DMS53 (cell line): ENCODE data around the gene TMIE.
A peak's percentile ranks its signal among the peaks of the same experiment; 100 is the strongest.

Source experiments
- DNase-seq: peaks from one replicate; lab custom pipeline; 2025; lab: John Stamatoyannopoulos, UW

The TMIE gene, protein sequence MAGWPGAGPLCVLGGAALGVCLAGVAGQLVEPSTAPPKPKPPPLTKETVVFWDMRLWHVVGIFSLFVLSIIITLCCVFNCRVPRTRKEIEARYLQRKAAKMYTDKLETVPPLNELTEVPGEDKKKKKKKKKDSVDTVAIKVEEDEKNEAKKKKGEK

DNA sequence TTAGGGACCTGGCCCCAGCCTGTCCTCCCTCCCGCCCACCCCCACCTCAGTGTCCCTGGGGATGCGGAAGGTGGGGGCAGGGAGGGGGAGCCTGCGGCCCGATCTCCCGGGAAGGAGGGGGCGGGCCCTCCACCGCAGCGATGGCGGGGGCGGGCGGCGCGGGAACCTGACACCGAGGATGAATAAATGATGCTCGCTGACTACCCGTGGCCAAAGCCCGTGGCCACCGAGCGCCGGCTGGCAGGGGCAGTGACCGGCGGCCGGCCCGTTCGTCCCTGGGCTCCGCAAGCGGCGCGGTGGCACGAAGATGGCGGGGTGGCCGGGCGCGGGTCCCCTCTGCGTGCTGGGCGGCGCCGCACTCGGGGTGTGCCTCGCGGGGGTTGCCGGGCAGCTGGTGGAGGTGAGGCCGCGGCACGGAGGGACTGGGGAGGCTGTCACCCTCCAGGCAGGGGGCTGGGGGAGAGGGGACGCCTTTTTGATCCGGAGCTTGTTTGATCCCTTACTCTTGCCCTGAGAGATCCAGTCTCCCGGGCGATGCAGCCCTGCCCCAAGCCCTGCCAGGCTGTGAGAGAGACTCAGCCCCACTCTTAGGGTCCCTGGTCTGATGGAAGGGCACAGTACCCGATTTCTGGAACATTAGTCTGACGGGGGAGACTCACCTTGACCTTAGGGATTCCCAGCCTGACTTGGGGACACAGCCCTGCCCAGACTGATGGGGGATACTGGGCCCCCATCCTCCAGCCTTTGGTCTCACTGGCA, at the start of gene TMIE:
TSS of gene TMIE (plus strand) at position 212 of the 759 bp plus-strand sequence. CDS start at position 308, 96 bp downstream.
- peak; percentile 27 for DNase-seq

DNA sequence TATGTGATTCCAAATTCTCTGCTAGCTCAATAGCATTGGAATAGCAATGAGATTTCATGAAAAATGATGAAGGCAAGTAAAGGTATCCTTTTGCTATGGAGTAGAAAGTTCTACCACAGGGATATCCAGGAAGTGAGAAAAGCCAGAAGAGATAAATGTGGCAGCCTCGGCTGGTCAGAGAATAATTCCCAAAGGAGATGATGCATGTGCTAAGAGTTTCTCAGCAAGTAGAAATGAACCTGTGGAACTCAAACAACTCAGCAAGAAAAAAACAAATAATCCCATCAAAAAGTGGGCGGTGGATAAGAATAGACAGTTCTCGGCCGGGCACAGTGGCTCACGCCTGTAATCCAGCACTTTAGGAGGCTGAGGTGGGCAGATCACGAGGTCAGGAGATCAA, 45.9 kb upstream of the TMIE start:
- no peak for DNase-seq

DNA sequence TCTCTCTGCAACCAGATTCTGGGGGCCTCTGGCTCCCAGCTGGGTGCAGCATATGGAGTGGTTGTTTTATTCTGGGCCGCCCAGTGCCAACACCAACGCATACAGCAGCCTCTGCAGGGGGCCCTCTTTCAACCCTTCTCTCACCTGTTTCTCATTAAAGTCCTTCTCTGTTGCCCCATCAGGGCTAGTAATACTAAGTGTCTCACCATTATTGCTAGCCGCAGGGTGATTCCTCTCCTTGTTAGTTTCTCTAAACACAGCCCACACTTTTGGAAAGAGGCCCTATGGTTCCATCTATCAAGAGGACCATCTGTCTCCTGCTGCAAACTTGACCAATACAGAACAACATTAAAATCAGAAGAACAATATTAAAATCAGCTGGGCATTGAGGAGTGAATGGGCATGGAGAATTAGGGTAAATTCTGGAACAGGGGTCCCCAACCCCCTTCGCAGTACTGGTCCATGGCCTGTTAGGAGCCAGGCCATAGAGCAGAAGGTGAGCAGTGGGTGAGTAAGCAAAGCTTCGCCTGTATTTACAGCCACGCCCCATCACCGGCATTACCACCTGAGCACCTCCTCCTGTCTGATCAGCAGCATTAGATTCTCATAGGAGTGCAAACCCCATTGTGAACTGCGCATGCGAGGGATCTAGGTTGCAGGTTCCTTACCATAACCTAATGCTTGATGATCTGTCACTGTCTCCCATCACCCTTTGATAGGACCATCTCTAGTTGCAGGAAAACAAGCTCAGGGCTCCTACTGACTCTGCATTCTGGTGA, 44.2 kb upstream of the TMIE start:
- DNase-seq, result no peak

DNA sequence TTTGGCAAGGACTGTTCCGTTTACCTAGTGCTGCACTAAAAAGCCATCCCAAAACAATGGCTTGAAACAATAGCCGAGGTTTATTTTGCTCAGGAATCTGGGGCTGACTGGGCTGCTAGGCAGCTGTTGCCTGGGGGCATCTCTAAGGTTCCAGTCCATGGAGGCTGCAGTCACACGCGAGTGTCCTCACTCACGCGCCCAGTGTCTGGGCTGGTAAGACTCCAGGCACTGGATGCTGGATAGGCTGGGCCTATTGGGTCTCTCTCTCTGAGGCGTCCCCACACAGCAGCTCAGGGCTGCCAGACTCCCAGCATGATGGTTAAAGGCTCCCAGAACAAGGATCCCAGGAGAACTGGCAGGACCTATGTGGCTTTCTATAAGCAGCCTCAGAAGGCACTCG, 41.9 kb upstream of the TMIE start:
- no peak for DNase-seq

DNA sequence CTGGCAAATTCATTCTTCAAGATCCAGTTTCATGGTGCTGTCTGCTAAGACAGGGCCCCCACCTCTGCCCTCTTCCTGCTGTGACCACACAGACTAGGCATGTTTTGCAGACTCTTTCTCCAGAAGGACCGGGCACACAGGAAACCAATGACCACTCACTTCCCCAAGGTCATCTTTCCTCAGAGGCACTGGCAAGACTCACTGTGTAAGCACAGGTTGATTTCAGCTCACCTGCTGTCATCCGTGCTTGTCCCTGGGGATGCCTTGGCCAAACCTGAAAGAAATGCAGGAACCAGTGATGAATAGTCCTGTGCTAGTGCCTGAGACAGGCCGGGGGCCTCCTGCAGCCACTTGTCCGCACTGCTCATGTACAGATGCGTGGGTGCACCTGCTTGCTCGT, 41.2 kb upstream of the TMIE start:
- no peak for DNase-seq

DNA sequence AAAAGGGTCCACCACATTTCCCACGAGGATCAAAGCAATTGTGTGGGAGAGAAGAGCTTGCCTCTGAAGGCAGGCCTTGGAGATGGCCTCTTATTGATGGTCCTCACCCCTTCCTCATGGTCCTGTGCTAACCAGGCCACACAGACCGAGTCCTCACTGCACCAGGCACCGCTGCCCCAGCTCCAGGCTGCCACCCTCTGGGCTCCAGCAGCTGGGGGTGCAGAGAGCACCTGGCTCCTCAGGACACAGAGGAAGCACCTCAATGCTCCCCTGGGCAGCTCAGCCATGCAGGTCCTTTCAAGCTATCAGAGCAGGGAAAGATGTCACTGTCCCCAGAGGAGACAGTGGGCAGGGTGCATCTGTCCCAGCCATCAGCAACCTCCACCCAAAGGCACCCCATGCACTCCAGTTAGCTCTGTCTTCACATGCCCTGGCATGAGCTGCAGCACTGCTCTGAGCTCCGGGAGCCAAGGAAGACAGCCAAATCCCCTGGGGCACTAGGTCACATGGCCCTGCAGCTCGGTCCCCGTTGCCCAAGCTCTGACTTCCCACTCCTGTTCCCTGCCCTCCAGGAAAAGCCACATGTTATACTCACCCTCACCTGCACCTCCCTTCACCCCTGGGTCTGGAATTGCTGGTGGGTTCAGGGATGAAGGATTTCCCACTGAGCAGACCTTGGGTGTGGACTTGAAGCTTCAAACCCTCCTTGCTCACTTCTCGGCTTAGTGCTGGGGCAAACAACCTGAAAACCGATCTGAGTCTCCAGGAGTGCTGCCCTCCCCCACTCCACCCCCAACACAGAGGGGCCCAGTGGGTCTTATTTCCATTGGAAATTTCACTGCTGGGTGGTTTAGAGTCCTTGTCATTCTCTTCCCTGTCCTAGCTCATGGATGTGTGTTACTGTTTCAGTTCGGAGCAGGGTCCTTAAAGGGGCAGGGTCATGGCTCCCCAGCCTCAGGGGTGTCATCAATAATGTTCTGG, 40.4 kb upstream of the TMIE start:
- DNase-seq, result no peak

DNA sequence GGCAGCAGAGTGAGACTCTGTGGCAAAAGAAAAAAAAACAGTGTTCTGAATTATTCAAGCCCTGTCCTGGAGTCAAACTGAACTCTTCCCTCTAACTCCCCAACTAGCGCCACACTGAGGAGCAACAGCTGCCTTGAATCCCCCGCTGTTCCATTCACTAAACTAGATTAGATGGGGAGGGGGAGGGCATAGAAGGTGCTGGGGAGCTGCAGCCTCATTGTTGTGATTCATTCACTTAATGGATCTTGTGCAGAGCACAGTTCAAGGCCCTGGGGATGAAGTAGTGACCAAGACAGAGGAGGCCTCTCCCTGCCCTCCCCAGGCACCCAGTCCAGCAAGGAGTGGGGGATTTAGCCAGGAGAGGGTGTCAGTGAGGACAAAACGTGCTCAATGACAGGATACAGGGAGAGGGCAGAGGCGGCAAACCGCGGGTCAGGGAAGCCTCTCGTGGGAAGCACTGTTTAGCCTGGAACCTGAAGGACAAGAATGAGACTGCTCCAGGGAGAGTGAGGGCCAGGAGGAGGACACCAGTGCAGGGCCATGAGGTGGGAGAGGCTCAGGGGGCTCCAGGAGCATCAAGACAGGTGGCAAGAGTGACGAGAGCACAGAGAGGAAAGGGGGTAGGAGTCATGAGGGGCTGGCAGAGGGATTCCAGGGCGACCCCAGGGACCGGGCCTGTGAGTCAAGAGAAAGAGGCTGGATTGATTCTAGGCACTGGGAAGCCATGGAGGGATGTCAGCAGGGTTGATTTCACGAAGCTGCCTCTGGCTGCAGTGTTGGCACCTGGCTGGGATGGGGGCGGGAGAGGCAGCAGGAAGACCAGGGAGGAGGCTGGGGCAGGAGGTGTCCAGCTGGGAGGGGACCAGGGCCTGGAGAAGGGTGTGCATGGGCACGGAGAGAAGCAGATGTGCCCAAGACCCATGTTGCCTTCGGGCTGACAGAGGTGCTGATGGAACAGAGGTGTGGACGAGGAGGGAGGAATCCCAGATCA, 39.1 kb upstream of the TMIE start:
- no peak for DNase-seq

DNA sequence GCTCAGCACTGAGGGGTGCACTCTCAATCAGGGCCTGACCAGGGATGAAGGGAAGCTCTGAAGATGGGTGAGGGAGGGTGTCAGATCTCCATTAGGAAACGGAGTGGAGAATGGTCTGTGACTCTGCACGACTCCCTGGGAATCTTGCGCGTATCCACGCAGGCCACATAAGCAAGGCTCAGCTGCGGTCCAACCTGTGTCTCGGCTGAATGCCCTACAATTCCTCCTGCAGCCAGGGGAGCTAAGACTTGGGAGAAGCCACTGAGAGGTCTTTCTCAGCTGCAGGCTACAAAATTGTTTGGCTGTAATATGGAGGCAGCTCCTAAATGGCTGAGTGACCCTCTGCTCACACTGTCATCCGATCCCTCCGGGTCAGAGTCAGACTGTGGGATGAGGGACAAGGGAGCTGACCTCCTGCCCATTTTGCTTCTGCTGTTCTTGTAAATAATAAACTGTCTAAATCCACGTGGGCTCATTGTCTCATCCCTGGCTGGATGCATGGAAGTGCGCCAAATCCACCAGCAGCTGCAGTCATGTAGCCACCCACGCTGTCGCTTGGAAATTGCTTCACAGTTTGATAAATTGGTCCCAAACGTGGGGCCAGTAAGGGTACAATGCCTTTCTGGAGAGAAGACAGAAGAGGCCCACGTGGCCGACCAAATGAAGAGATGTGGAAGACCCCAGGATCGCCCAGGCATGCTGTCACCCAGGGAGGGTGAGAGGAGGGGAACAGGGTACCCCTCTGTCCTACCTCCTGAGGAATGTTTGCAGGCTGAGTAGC, 38.2 kb upstream of the TMIE start:
- no peak for DNase-seq

DNA sequence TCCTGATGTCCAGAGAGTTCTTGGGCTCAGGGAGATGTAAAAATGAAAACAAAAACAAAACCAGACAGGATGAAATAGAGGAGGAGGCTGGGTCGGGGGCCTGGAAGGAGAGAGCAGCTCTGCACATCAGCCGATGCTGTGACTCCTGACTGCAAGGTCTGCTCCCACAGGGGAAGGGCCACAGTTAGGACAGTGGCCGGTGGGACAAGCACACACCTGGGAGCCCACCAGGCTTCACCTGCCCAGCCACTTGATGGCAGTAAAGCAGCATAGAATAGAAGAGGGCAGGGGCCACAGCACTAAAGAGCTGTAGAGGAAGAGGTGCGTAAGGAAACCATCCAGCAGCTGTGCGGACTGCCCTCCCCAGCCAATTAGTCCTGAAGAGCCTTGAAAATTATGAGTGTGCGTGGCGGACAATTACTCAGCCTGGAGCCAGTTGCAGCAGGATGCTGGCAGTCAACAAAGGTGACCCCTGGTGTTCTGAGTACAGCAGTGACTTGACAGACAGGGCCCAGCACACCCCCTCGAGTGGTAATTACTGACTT, 37.5 kb upstream of the TMIE start:
- DNase-seq, result peak; percentile 61

DNA sequence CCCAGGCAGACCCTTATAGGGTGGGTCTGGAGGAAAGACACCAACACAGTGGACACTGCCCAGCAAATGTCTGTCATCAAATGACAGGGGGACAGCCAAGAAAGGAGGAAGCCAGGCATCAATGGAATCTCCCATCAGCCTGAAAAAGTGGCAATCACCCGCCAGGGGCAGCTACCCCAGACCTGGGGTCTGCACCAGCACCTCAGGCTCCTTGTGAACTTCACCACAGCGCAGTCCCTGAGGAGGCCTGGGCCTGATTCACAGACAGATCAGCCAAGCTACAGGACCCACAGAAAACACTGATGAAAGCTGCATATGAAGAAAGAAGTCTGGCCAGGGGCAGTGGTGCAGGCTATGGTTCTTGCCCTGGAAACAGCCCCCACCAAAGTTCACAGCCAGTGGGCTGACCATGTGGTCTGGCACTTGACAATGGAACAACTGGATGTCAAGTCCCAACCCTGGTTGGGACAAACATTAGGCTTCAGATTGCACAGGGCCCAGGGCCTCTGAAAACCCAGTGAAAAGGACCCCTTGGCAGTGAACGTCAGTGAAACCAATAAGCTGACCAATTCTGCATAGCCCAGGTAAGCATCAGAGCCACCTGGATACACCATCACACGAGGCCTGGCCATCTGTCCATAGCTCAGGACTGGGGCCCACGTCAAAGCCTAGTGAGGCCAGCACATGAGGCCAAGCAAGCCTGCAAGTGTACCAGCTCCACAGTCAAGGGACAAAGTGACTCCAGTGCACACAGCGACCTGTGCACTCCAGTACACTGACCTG, 36.8 kb upstream of the TMIE start:
- no peak for DNase-seq

DNA sequence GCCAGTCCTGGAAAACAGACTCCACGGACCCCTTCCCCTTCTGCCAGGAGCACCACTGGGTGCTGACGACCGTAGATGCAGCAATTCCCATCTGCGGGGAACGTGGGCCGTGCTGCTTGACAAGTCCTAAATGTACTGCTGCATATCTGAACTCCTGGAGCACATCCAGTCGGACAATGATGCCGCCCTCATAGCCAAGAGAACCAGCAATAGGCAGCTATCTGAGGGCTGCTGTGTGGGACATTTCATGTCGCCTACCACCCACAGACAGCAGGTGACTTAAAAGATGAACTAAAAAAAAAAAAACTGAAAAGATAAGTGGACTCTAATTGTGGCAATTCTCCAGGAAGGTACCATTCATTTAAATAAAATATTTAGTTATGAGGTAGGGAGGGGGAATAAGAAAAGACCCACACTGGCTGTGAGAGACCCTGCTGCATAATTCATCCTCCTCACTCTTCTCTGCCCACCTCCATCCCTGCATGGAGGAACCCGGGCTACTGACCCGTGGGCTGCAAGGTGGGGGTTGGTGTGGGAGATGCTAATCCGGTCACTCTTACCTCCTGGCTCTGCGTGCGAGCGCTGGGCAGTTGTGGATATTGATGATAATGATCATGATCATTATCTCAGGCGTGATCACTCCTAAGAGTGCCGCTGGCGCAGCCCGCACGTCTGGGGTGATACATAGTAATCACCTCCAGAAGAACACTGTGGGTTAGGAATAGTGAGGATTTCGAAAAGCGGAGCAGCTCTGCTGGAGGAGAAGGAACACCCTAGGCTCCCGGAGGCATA, 36.0 kb upstream of the TMIE start:
- DNase-seq, result no peak

DNA sequence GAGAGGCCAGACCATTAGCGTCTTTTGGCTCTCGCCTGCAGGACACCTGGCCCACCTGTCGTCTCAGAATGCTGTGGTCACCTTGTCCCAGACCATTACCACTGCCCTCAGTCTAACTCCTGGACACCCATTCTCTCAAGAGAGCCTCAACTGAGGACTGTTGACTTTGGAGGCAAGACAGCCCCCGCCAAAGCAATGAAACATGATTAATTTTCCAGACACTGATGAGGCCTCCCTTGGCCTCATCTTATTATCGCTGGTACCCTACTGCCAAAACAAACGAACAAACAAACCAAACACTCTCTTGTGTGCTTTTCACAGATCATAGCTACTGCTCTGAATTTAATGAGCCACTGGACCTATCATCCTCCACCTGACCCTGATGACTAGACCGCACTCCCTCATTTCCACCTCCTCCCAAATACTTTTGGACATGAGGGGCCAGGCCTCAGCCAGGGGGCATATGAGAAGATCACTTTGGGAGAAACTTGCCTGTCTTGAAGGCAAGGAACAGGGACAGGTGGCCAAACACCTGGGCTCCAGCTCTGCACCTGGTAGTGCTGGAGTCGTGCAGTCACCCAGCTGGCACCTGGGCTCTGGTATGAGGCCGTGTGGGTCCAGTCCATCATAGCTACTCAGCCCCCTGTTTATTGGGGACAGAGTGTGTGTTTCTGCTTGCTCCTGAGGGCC, 35.3 kb upstream of the TMIE start:
- DNase-seq, result peak; percentile 21

DNA sequence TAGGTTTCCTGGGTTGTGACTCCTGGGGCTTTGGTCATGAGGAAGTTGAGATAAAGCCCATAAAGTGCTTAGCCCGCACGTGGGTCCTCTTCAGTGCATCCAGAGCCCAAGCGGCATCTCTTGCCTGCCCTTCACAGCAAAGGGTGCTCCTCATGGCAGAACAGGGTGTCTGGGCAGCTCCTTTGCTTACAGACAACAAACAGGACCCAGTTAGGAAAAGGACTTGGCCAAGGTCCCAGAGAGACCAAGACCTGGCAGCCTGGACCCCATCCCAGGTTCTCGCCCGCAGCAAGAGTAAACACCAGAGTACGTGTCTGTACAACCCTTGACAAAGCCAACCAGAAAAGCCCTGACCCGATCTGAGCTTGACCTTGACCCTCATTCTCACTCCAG, 34.7 kb upstream of the TMIE start:
- DNase-seq, result no peak

DNA sequence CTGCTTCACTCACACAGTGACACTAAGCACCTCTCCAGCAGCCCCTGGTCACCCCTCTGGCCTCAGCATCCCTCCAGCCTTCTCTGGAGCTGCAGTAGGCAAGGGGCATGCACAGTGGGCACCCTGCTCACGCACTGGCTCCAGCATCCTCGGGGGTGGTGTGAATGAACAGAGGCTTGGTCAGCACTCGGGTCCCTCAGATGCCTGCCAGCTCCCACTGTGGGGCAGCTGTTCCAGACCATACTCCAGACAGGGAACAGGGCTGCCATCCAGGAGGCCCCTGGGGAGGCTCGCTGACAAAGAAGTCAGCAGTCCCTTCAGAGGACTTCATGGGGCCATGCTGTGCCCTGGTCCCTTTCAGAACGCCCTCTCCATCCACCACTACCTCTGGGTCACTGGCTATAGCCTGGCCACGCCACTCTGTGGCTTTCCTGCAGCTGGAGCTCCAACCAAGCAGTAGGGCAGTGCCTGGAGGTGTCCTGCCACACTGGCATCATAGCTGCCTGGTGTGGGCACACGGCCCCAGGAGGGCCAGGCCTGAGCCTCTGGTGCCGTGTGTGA, 34.1 kb upstream of the TMIE start:
- no peak for DNase-seq

DNA sequence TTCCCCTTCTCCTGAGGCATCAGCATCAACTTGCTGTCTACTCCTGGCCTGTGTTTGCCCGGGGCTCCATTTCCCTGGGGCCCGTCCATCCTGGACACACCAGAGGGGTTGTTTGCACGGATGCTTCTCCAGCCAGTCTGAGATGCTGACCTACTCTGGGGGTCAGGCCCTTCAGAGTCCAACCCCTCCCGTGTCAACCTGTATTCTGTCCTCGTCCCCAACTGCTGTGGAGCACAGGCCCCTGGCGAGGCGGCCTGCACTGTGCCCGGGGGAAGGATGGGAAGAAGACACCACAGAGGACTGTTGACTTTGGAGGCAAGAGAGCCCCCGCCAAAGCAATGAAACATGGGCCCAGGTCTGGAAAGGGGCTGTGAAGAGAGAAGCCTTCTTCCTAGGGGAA, 33.5 kb upstream of the TMIE start:
- DNase-seq, result no peak

DNA sequence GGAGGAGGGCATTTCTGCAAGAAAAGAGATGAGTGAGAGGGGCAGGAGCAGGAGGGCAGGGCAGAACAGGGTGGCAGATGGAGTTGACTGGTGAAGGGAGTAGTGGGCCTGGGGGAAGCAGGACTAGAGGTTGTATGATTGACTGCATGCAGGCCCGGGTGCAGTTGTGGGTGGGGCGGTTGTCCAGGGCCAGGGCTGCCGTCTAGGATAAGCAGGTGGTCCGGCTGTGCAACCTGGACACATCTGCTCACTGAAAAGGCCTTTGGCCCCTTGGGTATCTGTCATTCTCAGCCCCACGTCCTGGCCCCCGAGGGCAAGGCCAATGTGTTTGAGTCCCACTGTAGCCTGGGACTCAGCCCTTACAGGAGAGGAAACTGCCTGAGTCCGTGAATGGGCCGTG, 33.1 kb upstream of the TMIE start:
- no peak for DNase-seq

DNA sequence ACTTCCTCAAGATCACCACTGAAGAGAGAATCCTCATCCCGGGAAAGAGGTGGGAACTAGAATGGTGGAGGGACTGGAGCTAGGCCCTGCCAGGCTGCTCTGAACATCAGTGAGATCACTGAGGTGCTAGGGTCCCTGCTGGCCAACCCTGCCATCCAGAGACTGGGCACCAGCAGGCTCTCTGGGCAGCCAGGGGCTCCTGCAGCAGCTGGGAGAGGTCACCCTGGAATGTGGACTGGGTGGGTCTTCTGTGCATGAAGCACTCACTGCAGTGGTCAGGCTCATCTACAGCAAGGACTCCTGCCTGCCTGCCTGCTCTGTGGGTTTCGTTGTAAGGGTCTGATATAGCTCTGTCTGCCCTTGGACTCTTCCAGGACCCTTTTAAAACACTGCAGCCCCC, 32.6 kb upstream of the TMIE start:
- DNase-seq, result no peak
